Left ventricle myocardium inferior (tissue), 1 donor: Measurements from ENCODE around the gene DCLK1. TPM values are rescaled to one million over a fixed set of nuclear protein-coding genes. Genes with fewer than 3 reads are reported as not detected.
"Not testable (repeated sequence)": the region's sequence is repeated elsewhere in the genome, so short reads cannot be mapped to it uniquely, and the experiment has no call there.

Source experiments
- DNase-seq: peaks from one replicate; pipeline ENCODE4 v3.0.0-alpha.2; 2020
- H3K27ac ChIP-seq: fragments of 200-600 bp; replicated peaks from 2 replicates; pipeline ENCODE4 v1.8.0; 2021
- H3K27me3 ChIP-seq: fragments of 200-600 bp; 2 replicates; pipeline ENCODE4 v1.8.0; 2021; ENCODE audit warnings: low read depth
- H3K36me3 ChIP-seq: fragments of 200-600 bp; 2 replicates; pipeline ENCODE4 v1.8.0; 2021
- H3K4me1 ChIP-seq: fragments of 200-600 bp; 2 replicates; pipeline ENCODE4 v1.8.0; 2021
- H3K4me3 ChIP-seq: fragments of 200-600 bp; 2 replicates; pipeline ENCODE4 v1.8.0; 2021; ENCODE audit warnings: mild to moderate bottlenecking, moderate library complexity
- H3K9me3 ChIP-seq: fragments of 200-600 bp; replicated peaks from 2 replicates; pipeline ENCODE4 v1.8.0; 2021
- CTCF ChIP-seq: fragments of 200-600 bp; IDR thresholded peaks from 2 replicates; pipeline ENCODE4 v1.8.0; 2021; ENCODE audit warnings: antibody characterized with exemption, mild to moderate bottlenecking, borderline replicate concordance
- intact Hi-C: fragments of 100-400 bp; cut with micrococcal nuclease; formaldehyde crosslinking; loops from one replicate; pipeline ENCODE4 v1.11.0; 2022
- total RNA-seq: library from RNA; stranded (reverse); fragmentation: NEBNext Ultra II Directional; extraction: Animal tissue kit (Norgen Biotek cat#: 25700); gene quantifications from one replicate; pipeline ENCODE4 v1.2.1, GENCODE V29; 2021
- donor health status: DM: no; HTN: yes; CAD: no; lungs with severe emphysema.

The DCLK1 gene
- total RNA-seq, 1 donor from 2014 or later, result 8.4 TPM

DNA sequence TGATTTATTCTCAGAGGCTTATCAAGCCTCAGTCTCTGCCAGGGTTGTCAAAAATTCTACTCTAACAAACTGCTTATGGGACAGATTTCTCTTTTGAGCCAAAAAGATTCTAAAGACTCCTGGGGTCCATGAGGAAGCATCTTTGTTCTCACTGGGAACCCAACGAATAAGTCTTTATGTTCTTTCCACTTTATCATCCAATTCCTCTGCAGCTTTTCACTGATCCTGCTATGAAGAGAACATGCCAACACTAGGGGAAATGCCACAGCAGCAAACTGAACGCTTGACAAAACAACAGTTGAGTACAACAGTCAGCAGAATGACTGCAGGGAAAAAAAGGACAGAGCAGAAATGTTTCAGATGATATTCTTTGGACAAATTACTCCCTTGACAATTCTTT is 22.2 kb downstream of the DCLK1 start:
- Histone ChIP-seq H3K9me3 (no peaks in the 10 kb centered on the region), H3K27ac (no peak overlapping the region), H3K4me3 (no peak overlapping the region), H3K36me3 (no peaks in the 10 kb centered on the region), H3K27me3 (no peaks in the 10 kb centered on the region), H3K4me1 (peaks cover 13% of the 10 kb centered on the region)
- no peak for DNase-seq
- no peak for TF ChIP-seq CTCF
- intact Hi-C loops, result no loop called here

- H3K9me3 ChIP-seq, result no peaks in the 10 kb centered on the region
- DNase-seq, result no peak
- TF ChIP-seq CTCF, result no peak
Measured at GRCh38 chr13:36108342-36108741, 22.8 kb downstream of the DCLK1 start.

GRCh38 chr13:36107521-36107920 is 23.7 kb downstream of the DCLK1 start:
- no peaks in the 10 kb centered on the region for H3K9me3 ChIP-seq
- intact Hi-C loops, result no loop called here
- no peak overlapping the region for H3K27ac ChIP-seq

More at GRCh38 chr13:36108342-36108741, 22.8 kb downstream of the DCLK1 start:
- intact Hi-C loops, result no loop called here
- Histone ChIP-seq H3K4me1 (peaks cover 7% of the 10 kb centered on the region), H3K27me3 (no peaks in the 10 kb centered on the region), H3K4me3 (no peak overlapping the region), H3K27ac (no peak overlapping the region), H3K36me3 (no peaks in the 10 kb centered on the region)

GRCh38 chr13:36105726-36106125 is 25.5 kb downstream of the DCLK1 start:
- no peak overlapping the region for H3K27ac ChIP-seq
- H3K36me3 ChIP-seq, result no peaks in the 10 kb centered on the region
- intact Hi-C loops, result no loop called here
- H3K4me1 ChIP-seq, result no peaks in the 10 kb centered on the region
- H3K4me3 ChIP-seq, result no peak overlapping the region
- no peaks in the 10 kb centered on the region for H3K9me3 ChIP-seq
- no peaks in the 10 kb centered on the region for H3K27me3 ChIP-seq
- no peak for DNase-seq
- no peak for TF ChIP-seq CTCF

More at GRCh38 chr13:36107521-36107920, 23.7 kb downstream of the DCLK1 start:
- no peak for TF ChIP-seq CTCF
- no peak for DNase-seq
- Histone ChIP-seq H3K4me1 (no peaks in the 10 kb centered on the region), H3K4me3 (no peak overlapping the region), H3K27me3 (no peaks in the 10 kb centered on the region), H3K36me3 (no peaks in the 10 kb centered on the region)

DNA sequence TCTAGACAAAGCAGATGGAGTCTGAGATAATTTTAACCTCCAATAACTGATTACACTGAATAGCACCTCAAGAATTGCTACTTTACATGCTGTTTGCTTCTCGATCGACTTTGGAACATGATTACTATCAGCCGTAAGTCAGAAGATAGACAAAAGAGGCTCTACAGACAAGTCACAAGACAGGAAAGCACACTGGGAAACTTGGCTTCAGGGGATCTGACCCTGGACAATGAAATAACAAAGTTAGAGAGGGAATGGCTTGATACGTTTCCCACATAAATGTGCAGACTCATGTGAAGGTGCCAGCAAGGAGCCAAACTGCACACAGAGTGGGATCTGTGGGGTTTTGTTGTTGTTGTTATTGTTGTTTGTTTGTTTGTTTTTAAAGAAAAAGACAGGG is 28.5 kb downstream of the DCLK1 start:
- Histone ChIP-seq H3K9me3 (no peaks in the 10 kb centered on the region), H3K27ac (no peak overlapping the region), H3K27me3 (no peaks in the 10 kb centered on the region), H3K36me3 (no peaks in the 10 kb centered on the region), H3K4me3 (no peak overlapping the region), H3K4me1 (no peaks in the 10 kb centered on the region)
- no peak for TF ChIP-seq CTCF
- DNase-seq, result no peak
- intact Hi-C loops, result no loop called here

DNA sequence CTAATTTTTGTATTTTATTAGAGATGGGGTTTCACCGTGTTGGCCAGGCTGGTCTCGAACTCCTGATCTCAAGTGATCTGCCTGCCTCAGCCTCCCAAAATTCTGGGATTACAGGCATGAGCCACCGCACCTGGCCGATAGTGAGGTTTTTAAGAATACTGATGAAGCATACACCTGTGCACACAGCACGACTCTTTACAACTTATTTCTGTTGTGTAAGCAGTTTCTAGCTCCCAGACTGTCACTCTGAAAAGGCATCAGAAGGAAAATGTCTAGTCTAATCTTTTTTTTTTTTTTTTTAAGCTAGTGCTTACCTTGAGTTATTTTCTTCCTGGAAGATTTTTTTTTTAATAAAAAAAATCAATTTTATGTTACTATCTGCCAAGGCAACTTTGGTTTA is 29.3 kb downstream of the DCLK1 start:
- H3K4me1 ChIP-seq, H3K36me3 ChIP-seq, H3K9me3 ChIP-seq, H3K27me3 ChIP-seq, H3K27ac ChIP-seq, DNase-seq, H3K4me3 ChIP-seq, intact Hi-C loops: not testable (repeated sequence)
